ENCODE results near the gene SFXN1.

The SFXN1 gene

GRCh38 chr5:175508896-175509295 is 30.5 kb downstream of the SFXN1 start:
- no peaks in the 10 kb centered on the region for H3K4me1 ChIP-seq (ENCODE audit: insufficient read depth, low read length, poor library complexity, severe bottlenecking)
- H3K4me3 ChIP-seq (ENCODE audit: low read length, poor library complexity, severe bottlenecking), result no peak overlapping the region
- H3K27me3 ChIP-seq (ENCODE audit: insufficient read depth, low read length, poor library complexity, severe bottlenecking), result no peaks in the 10 kb centered on the region
- no peaks in the 10 kb centered on the region for H3K9me3 ChIP-seq (ENCODE audit: insufficient read depth, low read depth, low read length)
- no peak overlapping the region for H3K9ac ChIP-seq (ENCODE audit: low read depth, low read length, poor library complexity, severe bottlenecking)
- H3K79me2 ChIP-seq (ENCODE audit: insufficient read depth, low read length), result no peaks in the 10 kb centered on the region
- H4K20me1 ChIP-seq (ENCODE audit: insufficient read depth, low read length, poor library complexity, severe bottlenecking), result no peaks in the 10 kb centered on the region
- H2AFZ ChIP-seq (ENCODE audit: low read length), result no peak overlapping the region
- no peaks in the 10 kb centered on the region for H3F3A ChIP-seq (ENCODE audit: low read depth)
- H3K4me2 ChIP-seq (ENCODE audit: low read depth, low read length, poor library complexity, severe bottlenecking), result no peak overlapping the region
- H3K36me3 ChIP-seq (ENCODE audit: insufficient read depth, low read length), result peaks cover 44% of the 10 kb centered on the region
- TF ChIP-seq CTCF (conservative IDR thresholded peaks at IDR 0.05; ENCODE audit: low read length), result no peak
- no peak for TF ChIP-seq EZH2phosphoT487 (IDR thresholded peaks at IDR 0.05; ENCODE audit: borderline replicate concordance)
- no peaks in the 10 kb centered on the region for H3K9me2 ChIP-seq (replicated peaks; ENCODE audit: low read depth, low read length)

- Histone ChIP-seq H3K9me3 (ENCODE audit: insufficient read depth, low read depth, low read length) (no peaks in the 10 kb centered on the region), H3K4me2 (ENCODE audit: low read depth, low read length, poor library complexity, severe bottlenecking) (no peak overlapping the region), H3K79me2 (ENCODE audit: insufficient read depth, low read length) (no peaks in the 10 kb centered on the region), H2AFZ (ENCODE audit: low read length) (no peak overlapping the region), H3F3A (ENCODE audit: low read depth) (no peaks in the 10 kb centered on the region), H4K20me1 (ENCODE audit: insufficient read depth, low read length, poor library complexity, severe bottlenecking) (no peaks in the 10 kb centered on the region), H3K36me3 (ENCODE audit: insufficient read depth, low read length) (peaks cover 85% of the 10 kb centered on the region), H3K9me2 (replicated peaks; ENCODE audit: low read depth, low read length) (no peaks in the 10 kb centered on the region), H3K4me3 (ENCODE audit: low read length, poor library complexity, severe bottlenecking) (no peak overlapping the region), H3K4me1 (ENCODE audit: insufficient read depth, low read length, poor library complexity, severe bottlenecking) (no peaks in the 10 kb centered on the region), H3K9ac (ENCODE audit: low read depth, low read length, poor library complexity, severe bottlenecking) (no peak overlapping the region), H3K27me3 (ENCODE audit: insufficient read depth, low read length, poor library complexity, severe bottlenecking) (no peaks in the 10 kb centered on the region)
- TF ChIP-seq CTCF (conservative IDR thresholded peaks at IDR 0.05; ENCODE audit: low read length), result no peak
- no peak for TF ChIP-seq EZH2phosphoT487 (IDR thresholded peaks at IDR 0.05; ENCODE audit: borderline replicate concordance)
These were observed 34.9 kb downstream of the SFXN1 start for GRCh38 chr5:175513297-175513696.

- TF ChIP-seq EZH2phosphoT487 (IDR thresholded peaks at IDR 0.05; ENCODE audit: borderline replicate concordance) (no peak), CTCF (conservative IDR thresholded peaks at IDR 0.05; ENCODE audit: low read length) (no peak)
- Histone ChIP-seq H3K9me2 (replicated peaks; ENCODE audit: low read depth, low read length) (no peaks in the 10 kb centered on the region), H3K9me3 (ENCODE audit: insufficient read depth, low read depth, low read length) (no peaks in the 10 kb centered on the region)
These were observed 35.4 kb downstream of the SFXN1 start for GRCh38 chr5:175513726-175514125.

More at GRCh38 chr5:175513726-175514125, 35.4 kb downstream of the SFXN1 start:
- no peaks in the 10 kb centered on the region for H3F3A ChIP-seq (ENCODE audit: low read depth)
- H2AFZ ChIP-seq (ENCODE audit: low read length), result no peak overlapping the region
- H3K4me1 ChIP-seq (ENCODE audit: insufficient read depth, low read length, poor library complexity, severe bottlenecking), result no peaks in the 10 kb centered on the region
- H3K9ac ChIP-seq (ENCODE audit: low read depth, low read length, poor library complexity, severe bottlenecking), result no peak overlapping the region
- no peaks in the 10 kb centered on the region for H3K79me2 ChIP-seq (ENCODE audit: insufficient read depth, low read length)
- no peak overlapping the region for H3K4me2 ChIP-seq (ENCODE audit: low read depth, low read length, poor library complexity, severe bottlenecking)
- no peaks in the 10 kb centered on the region for H4K20me1 ChIP-seq (ENCODE audit: insufficient read depth, low read length, poor library complexity, severe bottlenecking)
- peaks cover 90% of the 10 kb centered on the region for H3K36me3 ChIP-seq (ENCODE audit: insufficient read depth, low read length)
- H3K27me3 ChIP-seq (ENCODE audit: insufficient read depth, low read length, poor library complexity, severe bottlenecking), result no peaks in the 10 kb centered on the region
- no peak overlapping the region for H3K4me3 ChIP-seq (ENCODE audit: low read length, poor library complexity, severe bottlenecking)

Data from Loucy (cell line).